Fibroblast of the aortic adventitia (primary cell): Measurements from ENCODE around the gene SIGLEC5. TPM values are rescaled to one million over a fixed set of nuclear protein-coding genes. Genes with fewer than 3 reads are reported as not detected.

Source experiments
- DNase-seq: peaks from one replicate; pipeline ENCODE4 v3.0.0-alpha.2; 2010; ENCODE audit warnings: low read depth
- H3K4me3 ChIP-seq: 2 replicates; pipeline ENCODE4 v1.5.1; 2011; ENCODE audit warnings: low read depth, mild to moderate bottlenecking, control low read depth, low read length, moderate library complexity
- total RNA-seq: library from RNA; depleted of rRNA; stranded (reverse); fragments of >200 nt; gene quantifications from 2 replicates; pipeline ENCODE4 v1.2.3, GENCODE V29; 2012; ENCODE audit warnings: low replicate concordance
- TF ChIP-seq, protein P1 (sequence below): IDR thresholded peaks from 2 replicates; pipeline ENCODE4 v1.5.1; 2011; ENCODE audit warnings: mild to moderate bottlenecking, low read length, control low read depth, inconsistent platforms; ENCODE audit not compliant: insufficient read depth

SIGLEC5 gene
- total RNA-seq, 1 donor = not detected

GRCh38 chr19:51573331-51573730 is 56.9 kb downstream of the SIGLEC5 start:
- TF ChIP-seq, protein P1, sequence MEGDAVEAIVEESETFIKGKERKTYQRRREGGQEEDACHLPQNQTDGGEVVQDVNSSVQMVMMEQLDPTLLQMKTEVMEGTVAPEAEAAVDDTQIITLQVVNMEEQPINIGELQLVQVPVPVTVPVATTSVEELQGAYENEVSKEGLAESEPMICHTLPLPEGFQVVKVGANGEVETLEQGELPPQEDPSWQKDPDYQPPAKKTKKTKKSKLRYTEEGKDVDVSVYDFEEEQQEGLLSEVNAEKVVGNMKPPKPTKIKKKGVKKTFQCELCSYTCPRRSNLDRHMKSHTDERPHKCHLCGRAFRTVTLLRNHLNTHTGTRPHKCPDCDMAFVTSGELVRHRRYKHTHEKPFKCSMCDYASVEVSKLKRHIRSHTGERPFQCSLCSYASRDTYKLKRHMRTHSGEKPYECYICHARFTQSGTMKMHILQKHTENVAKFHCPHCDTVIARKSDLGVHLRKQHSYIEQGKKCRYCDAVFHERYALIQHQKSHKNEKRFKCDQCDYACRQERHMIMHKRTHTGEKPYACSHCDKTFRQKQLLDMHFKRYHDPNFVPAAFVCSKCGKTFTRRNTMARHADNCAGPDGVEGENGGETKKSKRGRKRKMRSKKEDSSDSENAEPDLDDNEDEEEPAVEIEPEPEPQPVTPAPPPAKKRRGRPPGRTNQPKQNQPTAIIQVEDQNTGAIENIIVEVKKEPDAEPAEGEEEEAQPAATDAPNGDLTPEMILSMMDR = no peak
- H3K4me3 ChIP-seq = peak overlapping the region; percentile 83
- peak; percentile 11 for DNase-seq

DNA sequence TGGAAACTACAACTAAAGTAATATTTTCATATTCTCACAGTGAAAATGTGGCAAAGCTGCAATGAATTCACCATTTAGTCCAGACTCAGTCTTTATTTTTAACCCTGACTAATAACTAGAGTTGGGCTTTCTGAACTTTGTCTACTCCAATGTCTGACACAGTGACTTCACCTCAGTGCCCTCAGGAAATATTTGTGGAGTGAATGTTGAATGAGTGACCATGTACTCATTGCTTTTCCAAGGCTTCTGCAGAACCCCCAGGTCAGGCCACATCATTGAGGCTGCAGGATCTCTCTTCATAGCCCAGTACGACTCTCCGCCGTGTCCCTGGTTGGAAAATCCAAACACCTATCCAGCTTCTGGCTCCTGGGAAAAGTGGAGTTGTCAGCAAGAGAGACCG is 57.3 kb downstream of the SIGLEC5 start:
- H3K4me3 ChIP-seq = peak overlapping the region; percentile 83
- DNase-seq = peak; percentile 61
- TF ChIP-seq, protein P1 = no peak

DNA sequence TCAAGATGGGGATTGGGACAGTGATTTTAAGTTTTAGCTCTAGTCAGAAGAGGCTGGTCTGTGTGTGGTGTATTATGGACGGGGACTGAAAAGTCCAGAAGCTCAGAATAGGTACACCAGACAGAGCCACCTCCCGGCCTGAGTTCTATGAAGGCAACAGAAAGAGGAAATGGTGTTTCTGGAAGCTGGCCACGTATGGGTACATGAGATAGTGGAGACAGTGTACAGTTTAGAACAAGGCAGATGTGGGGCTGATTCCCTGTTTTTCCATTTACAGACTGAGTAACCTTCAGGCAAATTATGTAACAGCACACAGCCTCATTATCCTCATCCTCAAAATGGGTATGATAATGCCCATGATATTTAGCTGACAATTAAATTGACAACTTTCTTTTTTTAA is 57.8 kb downstream of the SIGLEC5 start:
- H3K4me3 ChIP-seq = peak overlapping the region; percentile 83
- peak; percentile 16 for DNase-seq
- TF ChIP-seq, protein P1 = no peak

DNA sequence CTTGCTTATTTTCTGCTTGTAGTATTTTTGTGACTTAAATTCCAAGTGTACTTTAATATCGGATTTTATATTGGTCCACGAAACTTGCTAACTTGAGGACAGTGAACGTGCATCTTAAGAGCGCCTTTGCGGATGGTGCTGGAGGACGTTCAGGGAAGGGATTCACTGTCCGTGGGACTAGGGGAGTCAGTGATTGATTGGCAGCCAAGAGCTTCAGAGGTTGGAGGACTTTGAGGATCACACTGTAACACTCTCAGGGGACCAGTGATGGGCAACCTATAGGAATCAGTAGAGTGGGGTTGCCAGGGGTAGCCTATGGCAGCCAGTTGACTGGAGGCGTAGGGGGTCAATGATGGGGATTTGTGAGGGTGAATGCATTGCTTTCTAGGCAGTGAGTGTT is 58.6 kb downstream of the SIGLEC5 start:
- H3K4me3 ChIP-seq = peak overlapping the region; percentile 83
- DNase-seq = no peak
- TF ChIP-seq, protein P1 = no peak

DNA sequence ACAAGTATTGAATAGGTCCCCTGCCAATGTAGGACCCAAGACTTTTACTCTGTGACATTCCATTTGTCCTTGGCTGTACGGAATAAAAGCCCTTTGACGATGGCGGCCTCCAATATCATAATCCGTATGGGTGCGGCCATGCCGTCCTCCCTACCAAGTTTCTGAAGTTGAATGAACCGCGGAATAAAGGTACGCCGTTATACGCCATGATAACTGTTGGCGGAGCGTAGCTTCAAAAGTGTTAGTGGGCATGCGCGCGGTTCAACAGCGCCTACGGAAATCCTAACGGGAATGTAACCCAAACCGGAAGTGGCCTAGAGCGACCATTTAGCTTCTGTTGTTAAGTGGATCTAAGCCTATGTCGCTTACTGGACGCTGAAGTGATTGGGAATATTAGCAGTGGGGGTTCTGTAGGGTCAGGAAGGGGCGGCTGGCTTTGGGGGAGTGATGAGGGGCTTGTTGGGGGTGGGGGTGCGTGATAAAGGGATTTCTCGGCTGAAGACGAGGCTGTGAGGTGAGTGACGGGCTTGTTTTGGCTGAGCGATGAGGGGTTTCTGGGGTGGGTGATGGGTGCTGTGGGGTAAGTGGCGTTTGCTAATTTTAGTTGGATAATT is 59.1 kb downstream of the SIGLEC5 start, which contains the start of gene ZNF175:
TSS of gene ZNF175 (plus strand) at position 322 of the 614 bp plus-strand sequence. CDS start 2,047 bp downstream, outside the sequence.
- peak within 1 kb of the TSS; percentile 83 for H3K4me3 ChIP-seq
- TF ChIP-seq, protein P1 = no peak
- peak; percentile 97 for DNase-seq

- H3K4me3 ChIP-seq = no peak overlapping the region
- DNase-seq = peak; percentile 26
- TF ChIP-seq, protein P1 = no peak
Observed at GRCh38 chr19:51568456-51568855, 61.7 kb downstream of the SIGLEC5 start.

DNA sequence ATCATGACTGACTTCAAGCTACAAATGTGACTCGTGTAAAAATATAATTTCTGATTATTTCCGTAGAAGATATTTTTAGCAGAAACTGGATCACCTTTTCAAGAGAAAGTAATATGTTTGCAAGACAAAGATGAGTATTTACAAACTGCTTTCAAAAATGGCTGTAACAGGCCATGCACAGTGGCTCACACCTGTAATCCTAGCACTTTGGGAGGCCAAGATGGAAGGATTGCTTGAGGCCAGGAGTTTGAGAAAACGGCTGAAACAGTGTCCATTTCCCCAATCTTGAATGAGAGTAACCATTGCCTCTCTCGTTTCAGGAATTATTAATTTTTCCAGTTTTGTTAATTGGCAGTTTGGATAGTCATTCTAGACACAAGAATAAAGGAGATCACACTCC is 62.6 kb downstream of the SIGLEC5 start:
- DNase-seq = no peak
- TF ChIP-seq, protein P1 = no peak
- no peak overlapping the region for H3K4me3 ChIP-seq
